ENCODE results near the gene PLEKHA7. TPM values are rescaled to one million over a fixed set of nuclear protein-coding genes. Genes with fewer than 3 reads are reported as not detected.

PLEKHA7 gene
- total RNA-seq, 1 experiment from 2014 or later: 1.7 TPM

GRCh38 chr11:16938061-16938460 is 76.2 kb downstream of the PLEKHA7 start:
- CTCF ChIA-PET: no interaction called here
- BruUV-seq (replicated peaks): no TSS peak

GRCh38 chr11:16936643-16937042 is 77.6 kb downstream of the PLEKHA7 start:
- TF ChIP-seq EZH2 (IDR thresholded peaks at IDR 0.05; ENCODE audit: borderline replicate concordance, low read depth, low read length, poor library complexity, severe bottlenecking): no peak
- TF ChIP-seq, protein P1, sequence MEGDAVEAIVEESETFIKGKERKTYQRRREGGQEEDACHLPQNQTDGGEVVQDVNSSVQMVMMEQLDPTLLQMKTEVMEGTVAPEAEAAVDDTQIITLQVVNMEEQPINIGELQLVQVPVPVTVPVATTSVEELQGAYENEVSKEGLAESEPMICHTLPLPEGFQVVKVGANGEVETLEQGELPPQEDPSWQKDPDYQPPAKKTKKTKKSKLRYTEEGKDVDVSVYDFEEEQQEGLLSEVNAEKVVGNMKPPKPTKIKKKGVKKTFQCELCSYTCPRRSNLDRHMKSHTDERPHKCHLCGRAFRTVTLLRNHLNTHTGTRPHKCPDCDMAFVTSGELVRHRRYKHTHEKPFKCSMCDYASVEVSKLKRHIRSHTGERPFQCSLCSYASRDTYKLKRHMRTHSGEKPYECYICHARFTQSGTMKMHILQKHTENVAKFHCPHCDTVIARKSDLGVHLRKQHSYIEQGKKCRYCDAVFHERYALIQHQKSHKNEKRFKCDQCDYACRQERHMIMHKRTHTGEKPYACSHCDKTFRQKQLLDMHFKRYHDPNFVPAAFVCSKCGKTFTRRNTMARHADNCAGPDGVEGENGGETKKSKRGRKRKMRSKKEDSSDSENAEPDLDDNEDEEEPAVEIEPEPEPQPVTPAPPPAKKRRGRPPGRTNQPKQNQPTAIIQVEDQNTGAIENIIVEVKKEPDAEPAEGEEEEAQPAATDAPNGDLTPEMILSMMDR (conservative IDR thresholded peaks at IDR 0.05; ENCODE audit: low read depth, low read length): no peak
- no peak overlapping the region for H3K4me3 ChIP-seq (ENCODE audit: low read depth, low read length, poor library complexity, severe bottlenecking)
- H3K36me3 ChIP-seq (ENCODE audit: insufficient read depth, low read length, poor library complexity, severe bottlenecking): no peaks in the 10 kb centered on the region
- DNase-seq (ENCODE audit: low spot score): no peak
- no peaks in the 10 kb centered on the region for H3K27me3 ChIP-seq (replicated peaks; ENCODE audit: insufficient read depth, low read depth, low read length, poor library complexity)
- ChIA-PET CTCF (interaction anchor here (0.6 kb wide), 1 partner anchor 123 kb away, joined by 8 read pairs; no protein-coding TSS in a partner anchor), POLR2A (ENCODE audit: low non-redundant PET) (no interaction called here)
- peaks cover 16% of the 10 kb centered on the region for H3K4me1 ChIP-seq (ENCODE audit: insufficient read depth, low read length, poor library complexity, severe bottlenecking)
- no peaks in the 10 kb centered on the region for H3K9me3 ChIP-seq (ENCODE audit: low read depth, low read length, poor library complexity, severe bottlenecking)
- no TSS peak for BruUV-seq (replicated peaks)
- intact Hi-C loops (cut with micrococcal nuclease; ENCODE audit: unreplicated experiment): loop anchor here (2.0 kb wide), 1 partner anchor 116 kb away; no protein-coding TSS in a partner anchor
- H3K27ac ChIP-seq (ENCODE audit: low read depth, low read length, poor library complexity, severe bottlenecking): no peak overlapping the region

More at GRCh38 chr11:16938061-16938460, 76.2 kb downstream of the PLEKHA7 start:
- Histone ChIP-seq H3K27ac (ENCODE audit: low read depth, low read length, poor library complexity, severe bottlenecking) (no peak overlapping the region), H3K4me1 (ENCODE audit: insufficient read depth, low read length, poor library complexity, severe bottlenecking) (peaks cover 16% of the 10 kb centered on the region), H3K36me3 (ENCODE audit: insufficient read depth, low read length, poor library complexity, severe bottlenecking) (no peaks in the 10 kb centered on the region), H3K9me3 (ENCODE audit: low read depth, low read length, poor library complexity, severe bottlenecking) (no peaks in the 10 kb centered on the region), H3K27me3 (replicated peaks; ENCODE audit: insufficient read depth, low read depth, low read length, poor library complexity) (no peaks in the 10 kb centered on the region), H3K4me3 (ENCODE audit: low read depth, low read length, poor library complexity, severe bottlenecking) (no peak overlapping the region)
- intact Hi-C loops (cut with micrococcal nuclease; ENCODE audit: unreplicated experiment): no loop called here
- no peak for DNase-seq (ENCODE audit: low spot score)
- TF ChIP-seq, protein P1 (conservative IDR thresholded peaks at IDR 0.05; ENCODE audit: low read depth, low read length): no peak
- TF ChIP-seq EZH2 (IDR thresholded peaks at IDR 0.05; ENCODE audit: borderline replicate concordance, low read depth, low read length, poor library complexity, severe bottlenecking): no peak
- POLR2A ChIA-PET (ENCODE audit: low non-redundant PET): no interaction called here

DNA sequence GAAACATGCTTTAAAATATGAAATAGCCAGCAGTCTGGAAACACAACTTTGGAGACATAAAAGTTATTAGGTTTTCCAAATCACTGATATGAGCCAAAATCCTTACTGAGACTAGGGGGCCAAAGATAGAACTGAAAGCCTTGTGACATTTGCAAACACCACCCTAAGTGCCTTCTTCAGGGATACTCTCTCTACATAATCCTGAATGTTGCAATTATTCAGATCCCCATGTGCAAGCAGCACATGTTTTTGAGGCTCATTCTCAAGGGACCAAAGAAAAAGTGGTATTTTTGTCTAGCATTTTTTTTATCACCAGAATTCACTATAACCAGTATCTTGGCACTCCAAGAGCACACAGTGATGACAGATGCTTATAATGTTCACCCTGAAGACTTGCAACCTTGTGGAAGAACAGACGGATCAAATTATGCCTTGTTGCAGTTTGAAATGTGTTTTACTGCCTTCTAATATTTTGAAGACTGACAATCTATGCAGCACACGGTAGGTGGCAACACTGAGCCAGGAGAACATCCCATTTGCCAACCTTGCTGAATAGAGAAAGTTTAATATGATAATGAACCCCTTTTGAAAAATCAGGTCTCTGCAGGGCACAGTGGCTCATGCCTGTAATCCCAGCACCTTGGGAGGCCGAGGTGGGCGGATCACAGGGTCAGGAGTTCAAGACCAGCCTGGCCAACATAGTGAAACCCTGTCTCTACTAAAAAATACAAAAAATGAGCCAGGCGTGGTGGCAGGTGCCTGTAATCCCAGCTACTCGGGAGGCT is 78.5 kb downstream of the PLEKHA7 start:
- H3K4me1 ChIP-seq (ENCODE audit: insufficient read depth, low read length, poor library complexity, severe bottlenecking): peaks cover 16% of the 10 kb centered on the region
- POLR2A ChIA-PET (ENCODE audit: low non-redundant PET): no interaction called here
- CTCF ChIA-PET: no interaction called here
- no peaks in the 10 kb centered on the region for H3K9me3 ChIP-seq (ENCODE audit: low read depth, low read length, poor library complexity, severe bottlenecking)
- H3K27ac ChIP-seq (ENCODE audit: low read depth, low read length, poor library complexity, severe bottlenecking): no peak overlapping the region
- no peak overlapping the region for H3K4me3 ChIP-seq (ENCODE audit: low read depth, low read length, poor library complexity, severe bottlenecking)
- DNase-seq (ENCODE audit: low spot score): peak; percentile 68
- TF ChIP-seq, protein P1 (conservative IDR thresholded peaks at IDR 0.05; ENCODE audit: low read depth, low read length): peak; percentile 66
- no peak for TF ChIP-seq EZH2 (IDR thresholded peaks at IDR 0.05; ENCODE audit: borderline replicate concordance, low read depth, low read length, poor library complexity, severe bottlenecking)
- BruUV-seq (replicated peaks): no TSS peak
- H3K36me3 ChIP-seq (ENCODE audit: insufficient read depth, low read length, poor library complexity, severe bottlenecking): no peaks in the 10 kb centered on the region
- intact Hi-C loops (cut with micrococcal nuclease; ENCODE audit: unreplicated experiment): loop anchor here (2.0 kb wide), 1 partner anchor 115 kb away; no protein-coding TSS in a partner anchor
- no peaks in the 10 kb centered on the region for H3K27me3 ChIP-seq (replicated peaks; ENCODE audit: insufficient read depth, low read depth, low read length, poor library complexity)
